Peyer's patch (tissue), 4 donors: ENCODE results near the gene NR6A1.

Experiments used
- POLR2A ChIP-seq, 2 donors: fragments of 450-650 bp; IDR thresholded peaks; one replicate each; pipeline ENCODE4 v1.5.1; 2017; ENCODE audit warnings: antibody characterized with exemption in 2 of 2, mild to moderate bottlenecking in 2 of 2, moderate library complexity in 2 of 2
- TF ChIP-seq, protein P1 (sequence below), 6 experiments: fragments of 450-650 bp in 4 of 6; fragments of 200-600 bp in 2 of 6; sonication (generic) in 1 of 6; IDR thresholded peaks; one replicate each; pipeline ENCODE4 v1.5.1; 2017 to 2019; ENCODE audit warnings: antibody characterized with exemption in 6 of 6, mild to moderate bottlenecking in 3 of 6, moderate library complexity in 1 of 6

DNA sequence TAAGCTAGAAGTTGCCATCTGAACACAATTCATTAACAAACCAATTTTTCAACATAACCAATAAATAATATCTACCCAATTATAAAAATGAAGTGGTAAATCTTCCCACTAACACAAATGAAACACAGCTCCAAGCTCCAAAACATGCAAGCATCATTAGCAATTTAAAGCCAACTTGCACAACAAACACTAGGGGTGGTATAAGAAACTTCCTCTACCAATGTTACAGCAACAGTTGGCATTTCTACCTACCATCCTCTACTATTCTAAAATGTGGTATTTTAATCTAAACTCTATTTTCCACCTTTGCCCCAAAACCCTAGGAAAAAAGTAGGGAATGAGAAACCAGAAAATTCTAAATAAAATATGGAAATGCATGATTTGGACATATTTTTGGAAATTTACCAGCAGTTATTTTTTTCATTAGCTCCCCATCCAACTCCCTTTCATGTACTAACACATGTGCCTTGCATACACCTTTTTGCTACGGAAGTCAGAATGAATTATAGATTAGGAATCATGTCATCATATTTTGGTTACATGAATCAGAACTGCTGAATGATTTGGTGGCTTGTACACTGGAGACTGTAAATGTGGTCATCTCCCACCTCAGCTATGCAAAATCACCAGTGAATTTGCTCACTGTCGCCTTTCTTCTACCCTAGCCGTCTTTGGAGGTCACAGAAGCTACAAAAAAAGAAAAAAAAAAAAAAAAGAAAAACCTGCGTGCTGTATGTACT, 4.1 kb downstream of the NR6A1 start:
- TF ChIP-seq, protein P1, sequence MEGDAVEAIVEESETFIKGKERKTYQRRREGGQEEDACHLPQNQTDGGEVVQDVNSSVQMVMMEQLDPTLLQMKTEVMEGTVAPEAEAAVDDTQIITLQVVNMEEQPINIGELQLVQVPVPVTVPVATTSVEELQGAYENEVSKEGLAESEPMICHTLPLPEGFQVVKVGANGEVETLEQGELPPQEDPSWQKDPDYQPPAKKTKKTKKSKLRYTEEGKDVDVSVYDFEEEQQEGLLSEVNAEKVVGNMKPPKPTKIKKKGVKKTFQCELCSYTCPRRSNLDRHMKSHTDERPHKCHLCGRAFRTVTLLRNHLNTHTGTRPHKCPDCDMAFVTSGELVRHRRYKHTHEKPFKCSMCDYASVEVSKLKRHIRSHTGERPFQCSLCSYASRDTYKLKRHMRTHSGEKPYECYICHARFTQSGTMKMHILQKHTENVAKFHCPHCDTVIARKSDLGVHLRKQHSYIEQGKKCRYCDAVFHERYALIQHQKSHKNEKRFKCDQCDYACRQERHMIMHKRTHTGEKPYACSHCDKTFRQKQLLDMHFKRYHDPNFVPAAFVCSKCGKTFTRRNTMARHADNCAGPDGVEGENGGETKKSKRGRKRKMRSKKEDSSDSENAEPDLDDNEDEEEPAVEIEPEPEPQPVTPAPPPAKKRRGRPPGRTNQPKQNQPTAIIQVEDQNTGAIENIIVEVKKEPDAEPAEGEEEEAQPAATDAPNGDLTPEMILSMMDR (IDR thresholded peaks at IDR 0.05) = peak in 2 of 6 experiments; percentile 20 to 22
- TF ChIP-seq POLR2A (IDR thresholded peaks at IDR 0.05) = no peak
